ENCODE results near the gene ANKRD9.

The ANKRD9 gene

DNA sequence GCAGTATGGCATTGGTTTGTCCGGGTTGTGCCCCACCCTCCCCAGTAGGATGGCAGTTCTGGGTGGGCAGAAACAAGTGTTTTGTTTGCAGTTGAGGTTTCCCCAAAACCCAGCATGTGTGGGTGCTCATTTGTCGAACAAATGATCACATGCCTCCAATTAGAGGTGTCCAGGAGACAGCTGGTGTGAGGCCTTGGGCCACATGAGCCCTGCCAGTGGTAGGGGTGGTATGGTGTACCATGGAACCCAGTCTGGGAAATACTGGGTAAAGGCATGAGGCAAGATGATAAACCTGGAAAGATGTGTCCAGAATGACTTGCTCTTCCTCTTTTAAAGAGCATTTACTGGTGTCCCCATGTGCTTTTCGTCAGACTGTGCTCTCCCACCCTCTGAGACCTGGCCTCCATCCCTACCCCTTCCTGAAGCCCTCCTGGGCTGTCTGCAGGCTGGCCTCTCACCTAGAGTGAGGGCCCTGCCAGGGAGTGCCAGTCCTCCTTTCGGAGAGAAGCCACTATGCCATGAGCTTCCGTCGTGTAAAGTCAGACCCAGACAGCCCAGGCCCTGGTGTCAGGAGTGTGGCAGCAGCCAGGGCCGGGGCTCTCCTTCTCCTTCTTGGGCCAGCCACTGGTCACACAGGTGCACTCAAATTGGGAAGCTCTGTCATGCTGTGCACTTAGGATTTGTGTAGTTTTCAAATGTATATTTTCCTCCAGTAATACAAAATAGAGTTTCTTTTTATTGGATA is 17.6 kb downstream of the ANKRD9 start:
- ChIA-PET CTCF (no interaction called here), POLR2A (ENCODE audit: low non-redundant PET) (no interaction called here)
- TF ChIP-seq CTCF (conservative IDR thresholded peaks at IDR 0.05; ENCODE audit: low read depth) = no peak
- DNase-seq (ENCODE audit: low spot score) = no peak
- H3K27ac ChIP-seq = peak overlapping the region; percentile 100

DNA sequence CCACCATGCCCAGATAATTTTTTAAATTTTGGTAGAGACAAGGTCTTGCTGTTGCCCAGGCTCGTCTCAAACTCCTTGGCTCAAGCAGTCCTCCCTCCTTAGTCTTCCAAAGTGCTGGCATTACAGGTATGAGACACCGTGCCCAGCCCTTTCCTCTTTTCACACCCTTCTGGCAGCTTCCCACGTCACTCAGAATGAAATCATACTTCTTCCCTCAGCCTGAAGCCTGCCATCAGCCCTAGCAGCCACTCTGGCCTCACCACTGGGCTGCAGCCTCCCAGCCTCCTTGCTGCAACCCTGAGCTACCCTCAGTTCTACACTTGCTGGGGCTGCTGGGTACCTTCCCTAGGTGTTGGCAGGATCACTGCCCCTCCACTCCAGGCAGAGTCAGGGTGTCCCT is 18.2 kb downstream of the ANKRD9 start:
- ChIA-PET POLR2A (ENCODE audit: low non-redundant PET) (no interaction called here), CTCF (no interaction called here)
- H3K27ac ChIP-seq = peak overlapping the region; percentile 100
- TF ChIP-seq CTCF (conservative IDR thresholded peaks at IDR 0.05; ENCODE audit: low read depth) = no peak
- DNase-seq (ENCODE audit: low spot score) = no peak

DNA sequence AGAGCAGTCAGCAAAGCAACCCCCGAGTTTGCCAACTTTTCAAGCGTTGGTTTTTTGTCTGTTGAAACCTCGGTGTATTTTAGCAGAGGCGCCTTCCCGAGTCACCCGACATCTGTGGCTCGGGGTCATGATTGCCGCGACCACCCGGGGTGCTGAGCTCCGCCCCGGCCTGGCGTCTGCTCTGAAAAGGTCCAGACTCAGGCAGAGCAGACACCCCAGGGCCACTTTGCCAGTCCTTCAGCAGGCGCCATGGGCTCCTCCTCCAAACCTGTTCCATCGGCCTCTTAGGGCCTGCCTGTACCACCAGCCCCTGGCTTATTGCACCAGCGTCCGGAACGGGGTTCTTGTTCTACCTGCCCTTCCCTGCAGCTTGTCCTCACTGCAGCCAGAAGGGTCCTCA is 19.1 kb downstream of the ANKRD9 start:
- ChIA-PET POLR2A (ENCODE audit: low non-redundant PET) (interaction anchor here (0.6 kb wide), 1 partner anchor 12 kb away, joined by 5 read pairs; no protein-coding TSS in a partner anchor), CTCF (no interaction called here)
- DNase-seq (ENCODE audit: low spot score) = no peak
- H3K27ac ChIP-seq = peak overlapping the region; percentile 100
- TF ChIP-seq CTCF (conservative IDR thresholded peaks at IDR 0.05; ENCODE audit: low read depth) = no peak

- peak overlapping the region; percentile 100 for H3K27ac ChIP-seq
- TF ChIP-seq CTCF (conservative IDR thresholded peaks at IDR 0.05; ENCODE audit: low read depth) = no peak
- DNase-seq (ENCODE audit: low spot score) = no peak
- POLR2A ChIA-PET (ENCODE audit: low non-redundant PET) = no interaction called here
- CTCF ChIA-PET = interaction anchor here (0.6 to 0.7 kb wide), 2 partner anchors 12 to 15 kb away, joined by 4 to 6 read pairs; no protein-coding TSS in a partner anchor
Measured at GRCh38 chr14:102487204-102487577, 22.4 kb downstream of the ANKRD9 start.

GRCh38 chr14:102486513-102487203 is 22.9 kb downstream of the ANKRD9 start:
- peak overlapping the region; percentile 52 for H3K27ac ChIP-seq
- ChIA-PET POLR2A (ENCODE audit: low non-redundant PET) (no interaction called here), CTCF (interaction anchor here (0.7 kb wide), 1 partner anchor 14 kb away, joined by 6 read pairs; no protein-coding TSS in a partner anchor)
- DNase-seq (ENCODE audit: low spot score) = no peak
- no peak for TF ChIP-seq CTCF (conservative IDR thresholded peaks at IDR 0.05; ENCODE audit: low read depth)

GRCh38 chr14:102485693-102486512 is 23.7 kb downstream of the ANKRD9 start:
- DNase-seq (ENCODE audit: low spot score) = no peak
- ChIA-PET POLR2A (ENCODE audit: low non-redundant PET) (no interaction called here), CTCF (no interaction called here)
- no peak for TF ChIP-seq CTCF (conservative IDR thresholded peaks at IDR 0.05; ENCODE audit: low read depth)
- H3K27ac ChIP-seq = peak overlapping the region; percentile 52
